Testis (tissue), 3 donors: Measurements from ENCODE around the gene ADRA1B. TPM values are rescaled to one million over a fixed set of nuclear protein-coding genes. Genes with fewer than 3 reads are reported as not detected.
A peak's percentile ranks its signal among the peaks of the same experiment; 100 is the strongest.

ENCODE experiments used
- DNase-seq: peaks from one replicate; pipeline ENCODE4 v3.0.0-alpha.2; 2019
- H3K27ac ChIP-seq, 2 donors: fragments of 200-600 bp; sonication (generic); one replicate each; pipeline ENCODE4 v1.5.1; 2019
- H3K27me3 ChIP-seq: fragments of 200-600 bp; sonication (generic); one replicate; pipeline ENCODE4 v1.5.1; 2019
- H3K36me3 ChIP-seq: fragments of 200-600 bp; sonication (generic); one replicate; pipeline ENCODE4 v1.5.1; 2017; ENCODE audit warnings: low read depth; ENCODE audit errors: missing control alignments
- H3K4me1 ChIP-seq: fragments of 200-600 bp; sonication (generic); one replicate; pipeline ENCODE4 v1.5.1; 2019
- H3K4me3 ChIP-seq, 2 donors: fragments of 200-600 bp; sonication (generic); one replicate each; pipeline ENCODE4 v1.5.1; 2017 to 2019
- H3K9me3 ChIP-seq: fragments of 200-600 bp; sonication (generic); one replicate; pipeline ENCODE4 v1.5.1; 2017
- CTCF ChIP-seq, 3 experiments: fragments of 450-650 bp in 2 of 3; fragments of 200-600 bp in 1 of 3; sonication (generic) in 1 of 3; IDR thresholded peaks; one replicate each; pipeline ENCODE4 v1.5.1; 2016 to 2019; ENCODE audit warnings: antibody characterized with exemption in 3 of 3, mild to moderate bottlenecking in 2 of 3, moderate library complexity in 1 of 3
- POLR2A ChIP-seq: fragments of 450-650 bp; IDR thresholded peaks from one replicate; pipeline ENCODE4 v1.6.1; 2017; ENCODE audit warnings: antibody characterized with exemption, mild to moderate bottlenecking, moderate library complexity
- WGBS, 2 donors: methylation state at CpG; one replicate each; pipeline ENCODE4 v1.1.5; 2018; 5-methylcytosine and 5-hydroxymethylcytosine counted together
- intact Hi-C: fragments of 100-400 bp; cut with DNase I; formaldehyde crosslinking; loops from one replicate; pipeline ENCODE4 v1.15.1; 2023; ENCODE audit warnings: low total_unique reads
- polyA plus RNA-seq: library from polyadenylated mRNA; stranded (reverse); fragments of 350-450 nt; fragmentation: Illumina TruSeq; extraction: RNeasy Lipid Tissue Mini Kit (QIAGEN cat#74804); gene quantifications from one replicate; pipeline ENCODE4 v1.2.3, GENCODE V29; 2014; ENCODE audit warnings: low read depth, low replicate concordance; ENCODE audit not compliant: insufficient read depth
- total RNA-seq, 2 donors: library from RNA; depleted of rRNA; stranded (reverse); fragments of >200 nt; gene quantifications; one replicate each; pipeline ENCODE4 v1.2.3, GENCODE V29; 2016

Gene ADRA1B
- total and polyA plus RNA-seq, 3 donors from 2014 or later = 0.93 to 1.2 (median 1.1) TPM

GRCh38 chr5:159936686-159937329, 20.5 kb downstream of the ADRA1B start:
- Histone ChIP-seq H3K27ac (peak overlapping the region; percentile 15 to 44), H3K9me3 (no peaks in the 10 kb centered on the region), H3K4me1 (peaks cover 3% of the 10 kb centered on the region), H3K27me3 (no peaks in the 10 kb centered on the region), H3K4me3 (no peak overlapping the region), H3K36me3 (no peaks in the 10 kb centered on the region)
- peak; percentile 33 for DNase-seq
- intact Hi-C loops = no loop called here
- TF ChIP-seq CTCF (IDR thresholded peaks at IDR 0.05) (no peak), POLR2A (no peak)
- 49% methylated on average over 6 of the region's 6 CpGs for WGBS, 2 donors

- no peaks in the 10 kb centered on the region for H3K36me3 ChIP-seq
- no peak overlapping the region for H3K4me3 ChIP-seq
- no peak for DNase-seq
- TF ChIP-seq CTCF (IDR thresholded peaks at IDR 0.05) (no peak), POLR2A (no peak)
- no peaks in the 10 kb centered on the region for H3K9me3 ChIP-seq
- H3K4me1 ChIP-seq = peaks cover 3% of the 10 kb centered on the region
- intact Hi-C loops = no loop called here
- H3K27ac ChIP-seq = no peak overlapping the region
- 94 to 98% methylated on average over 10 of the region's 10 CpGs for WGBS, 2 donors
- H3K27me3 ChIP-seq = no peaks in the 10 kb centered on the region
Measured at GRCh38 chr5:159937580-159937979, 21.3 kb downstream of the ADRA1B start.

- H3K4me1 ChIP-seq = no peaks in the 10 kb centered on the region
- H3K4me3 ChIP-seq = no peak overlapping the region
- H3K36me3 ChIP-seq = no peaks in the 10 kb centered on the region
- no peaks in the 10 kb centered on the region for H3K9me3 ChIP-seq
- H3K27ac ChIP-seq = no peak overlapping the region
- TF ChIP-seq CTCF (IDR thresholded peaks at IDR 0.05) (no peak), POLR2A (no peak)
- DNase-seq = no peak
- no peaks in the 10 kb centered on the region for H3K27me3 ChIP-seq
- 70 to 72% methylated on average over 5 of the region's 5 CpGs for WGBS, 2 donors
- intact Hi-C loops = no loop called here
Measured at GRCh38 chr5:159943326-159943725, 27.0 kb downstream of the ADRA1B start.

- no peak for DNase-seq
- Histone ChIP-seq H3K36me3 (no peaks in the 10 kb centered on the region), H3K4me1 (no peaks in the 10 kb centered on the region), H3K9me3 (no peaks in the 10 kb centered on the region), H3K4me3 (no peak overlapping the region), H3K27me3 (no peaks in the 10 kb centered on the region), H3K27ac (no peak overlapping the region)
- WGBS, 2 donors = 72 to 81% methylated on average over 5 of the region's 5 CpGs
- intact Hi-C loops = no loop called here
- no peak for TF ChIP-seq CTCF (IDR thresholded peaks at IDR 0.05)
- no peak for TF ChIP-seq POLR2A
Measured at GRCh38 chr5:159944056-159944600, 27.8 kb downstream of the ADRA1B start.

GRCh38 chr5:159945359-159945758, 29.1 kb downstream of the ADRA1B start:
- H3K27ac ChIP-seq = no peak overlapping the region
- 51 to 70% methylated on average over 2 of the region's 2 CpGs for WGBS, 2 donors
- no peaks in the 10 kb centered on the region for H3K36me3 ChIP-seq
- no peaks in the 10 kb centered on the region for H3K9me3 ChIP-seq
- no peaks in the 10 kb centered on the region for H3K4me1 ChIP-seq
- H3K4me3 ChIP-seq = no peak overlapping the region
- intact Hi-C loops = no loop called here
- DNase-seq = no peak
- H3K27me3 ChIP-seq = no peaks in the 10 kb centered on the region
- TF ChIP-seq CTCF (IDR thresholded peaks at IDR 0.05) (no peak), POLR2A (no peak)
